Measurements from ENCODE around the gene DUSP16. TPM values are rescaled to one million over a fixed set of nuclear protein-coding genes. Genes with fewer than 3 reads are reported as not detected.

Gene DUSP16
- total RNA-seq, 1 donor from 2014 or later = 49.4 TPM

Other genes with a start within 250 kb of the DUSP16 start
- 0.54 and 0.98 TPM in 2 replicates for gene MANSC1, start 212.6 kb downstream of the DUSP16 start, total RNA-seq
- gene BORCS5, start 205.8 kb downstream of the DUSP16 start, total RNA-seq = 18.1 and 21.7 TPM in 2 replicates
- 19.0 and 20.4 TPM in 2 replicates for gene CREBL2, start 49.0 kb upstream of the DUSP16 start, total RNA-seq
- 7.1 and 7.6 TPM in 2 replicates for gene GPR19, start 133.3 kb upstream of the DUSP16 start, total RNA-seq
- gene CDKN1B, start 154.5 kb upstream of the DUSP16 start, total RNA-seq = 93.0 and 96.9 TPM in 2 replicates
- 7.3 and 11.0 TPM in 2 replicates for gene APOLD1, start 222.8 kb upstream of the DUSP16 start, total RNA-seq